ENCODE data around the gene RPS6KA2.

Gene RPS6KA2

DNA sequence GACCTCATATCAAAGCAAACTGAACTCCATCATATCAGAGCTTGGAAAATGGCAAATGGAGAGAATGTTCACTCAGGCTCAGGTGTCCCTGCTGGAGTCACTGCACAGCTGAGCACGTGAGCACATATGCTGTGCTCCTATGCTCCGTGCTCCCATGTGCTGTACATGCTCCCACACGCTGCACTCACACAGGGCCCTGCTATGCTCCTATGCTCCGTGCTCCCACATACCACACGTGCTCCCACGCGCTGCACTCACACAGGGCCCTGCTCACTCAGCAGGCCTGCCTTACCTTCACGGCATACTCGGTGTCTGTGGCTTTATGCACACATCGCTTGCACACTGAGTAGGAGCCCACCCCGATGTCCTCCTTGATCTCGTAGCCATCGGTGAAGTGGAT, 178.6 kb downstream of the RPS6KA2 start:
- DNase-seq (ENCODE audit: low read depth in 2 of 2), result no peak

DNA sequence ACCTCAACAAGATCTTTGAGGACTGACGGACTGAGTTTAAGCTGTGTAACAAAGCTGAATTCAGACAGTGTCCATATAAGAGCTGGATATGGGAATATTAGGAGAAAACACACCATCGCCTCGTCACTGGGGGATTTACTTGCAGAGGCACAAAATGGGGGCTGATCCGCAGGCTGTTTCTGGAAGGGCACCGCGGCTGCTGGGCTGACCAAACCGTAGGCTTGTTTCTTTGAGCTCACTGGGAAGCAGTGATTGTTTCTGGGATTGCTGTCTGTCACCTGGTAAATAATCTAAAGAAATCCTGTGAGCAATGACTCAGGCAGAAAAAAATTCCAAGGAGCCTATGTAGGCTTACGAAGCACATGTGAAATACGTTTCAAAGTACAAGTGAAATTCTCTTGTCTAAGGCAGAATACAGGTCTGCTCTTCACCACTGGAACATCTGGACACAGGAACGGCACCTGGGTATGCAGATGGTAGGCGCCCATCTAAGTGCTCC, 180.4 kb downstream of the RPS6KA2 start:
- DNase-seq (ENCODE audit: low read depth in 2 of 2), result no peak

DNA sequence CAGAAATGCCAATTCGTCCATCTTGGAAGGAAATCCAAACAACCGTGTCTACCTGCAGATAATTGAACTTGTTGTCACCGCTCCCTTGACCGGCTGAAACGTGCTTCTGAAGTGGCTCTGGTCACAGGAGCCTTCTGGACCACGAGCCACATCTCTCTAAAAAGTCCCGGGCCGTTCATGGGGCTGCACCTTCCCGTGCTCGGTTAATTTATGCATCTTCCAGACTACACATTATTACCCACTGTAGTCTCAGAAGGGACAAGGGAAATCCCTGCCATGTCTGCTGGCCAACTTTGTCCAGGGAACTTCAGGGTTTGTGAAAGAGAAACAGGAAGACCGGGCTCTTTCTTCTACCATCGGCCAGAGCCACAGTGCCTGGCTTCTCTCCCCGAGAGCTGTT, 180.9 kb downstream of the RPS6KA2 start:
- DNase-seq (ENCODE audit: low read depth in 2 of 2), result no peak

DNA sequence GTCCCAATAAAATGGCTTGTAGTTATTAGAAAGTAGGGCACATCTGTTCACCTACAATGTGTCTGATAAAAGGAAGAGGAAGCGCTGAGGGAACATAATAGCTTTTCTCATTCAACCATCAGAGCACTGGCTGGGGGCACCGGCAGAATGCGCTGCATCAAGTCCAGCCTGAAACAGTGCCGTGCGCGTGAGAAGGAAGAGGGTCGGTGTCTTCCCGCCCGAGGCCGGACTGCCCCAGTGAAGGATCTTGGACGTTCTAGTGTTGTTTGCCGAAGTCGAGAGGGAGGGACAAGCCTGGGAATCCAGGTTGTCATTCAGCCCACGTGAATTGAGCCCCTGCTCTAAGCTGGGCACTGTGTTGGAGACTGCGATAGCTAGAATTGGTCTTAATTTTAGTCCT, 182.6 kb downstream of the RPS6KA2 start:
- DNase-seq (ENCODE audit: low read depth in 2 of 2), result no peak

DNA sequence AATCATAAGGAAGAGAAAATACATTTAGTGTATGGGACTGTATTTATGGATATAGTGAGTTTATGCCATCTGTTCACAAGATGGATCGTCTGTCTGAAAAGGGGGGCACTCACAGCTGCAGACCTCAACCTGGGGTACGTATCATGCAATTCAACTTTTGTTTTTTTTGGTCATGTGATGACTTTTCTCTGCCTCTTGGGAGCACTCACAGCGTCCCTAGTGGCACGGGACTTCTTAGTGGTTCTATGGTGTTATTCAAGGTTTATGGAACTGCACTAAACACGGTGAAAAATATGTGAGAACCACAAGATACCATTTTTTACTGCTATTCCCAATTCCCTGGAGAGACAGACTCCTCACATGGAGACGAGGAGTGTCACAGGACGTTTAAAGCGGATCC, 183.9 kb downstream of the RPS6KA2 start:
- no peak for DNase-seq (ENCODE audit: low read depth in 2 of 2)

DNA sequence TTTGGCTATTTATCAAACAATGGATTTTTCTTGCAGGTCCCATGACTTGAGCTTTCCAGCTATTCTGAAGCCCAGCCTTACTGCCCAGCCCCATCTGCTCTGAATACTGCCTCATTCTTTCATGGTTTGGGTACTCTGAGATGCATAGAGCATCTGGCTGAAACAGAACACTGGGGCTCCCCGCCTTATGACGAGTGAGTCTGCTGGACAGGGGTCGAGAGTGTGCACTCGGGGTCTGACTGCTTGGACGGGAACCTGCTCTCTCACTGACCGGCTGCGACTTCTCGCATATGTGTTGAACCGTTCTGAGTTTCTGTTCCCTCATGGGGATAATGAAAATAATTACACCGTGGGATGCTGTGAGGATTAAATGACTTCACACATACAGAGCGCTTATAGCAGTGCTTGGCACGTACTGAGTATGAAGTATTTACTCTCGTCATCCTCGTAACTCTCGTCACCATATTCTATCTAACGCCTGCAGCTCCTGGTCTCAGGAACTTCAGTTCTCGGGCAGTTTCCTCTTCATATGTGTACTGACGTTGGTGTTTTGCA, 184.8 kb downstream of the RPS6KA2 start:
- no peak for DNase-seq (ENCODE audit: low read depth in 2 of 2)

DNA sequence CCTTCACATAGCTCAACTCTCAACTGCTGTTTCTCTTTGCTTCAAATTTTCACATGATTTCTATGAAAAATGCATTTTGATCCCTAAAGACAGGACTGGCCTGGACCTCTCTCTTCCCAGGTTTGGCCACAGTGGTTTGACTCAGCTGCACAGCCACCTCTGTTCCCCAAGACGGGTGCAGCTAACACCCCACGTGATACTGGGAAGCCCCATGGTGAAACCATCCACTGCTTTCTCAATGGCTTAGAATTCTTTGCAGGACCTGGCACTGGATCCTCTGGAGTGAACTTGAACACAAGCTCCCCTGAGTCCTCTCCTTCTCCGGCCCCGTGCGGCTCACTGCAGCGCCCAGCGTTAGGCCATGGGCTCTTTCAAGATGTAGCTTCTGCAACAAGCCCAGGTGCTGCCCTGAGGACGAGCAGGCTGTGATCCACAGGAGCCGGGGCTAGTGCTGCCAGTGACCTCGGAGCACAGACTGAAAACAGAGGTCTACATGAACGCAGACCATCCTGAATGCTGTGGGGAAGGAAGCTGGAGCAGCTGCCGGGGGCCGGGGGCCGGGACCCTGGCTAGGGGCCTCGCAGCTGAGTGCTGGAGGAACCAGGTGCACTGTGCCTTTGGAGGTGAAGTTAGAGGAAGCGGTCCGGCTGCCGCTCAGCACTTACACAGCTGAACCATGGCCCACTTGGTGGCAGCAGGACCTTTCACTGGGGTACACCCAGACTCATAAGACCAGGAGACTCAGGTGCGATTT, 185.5 kb downstream of the RPS6KA2 start:
- DNase-seq (ENCODE audit: low read depth in 2 of 2), result no peak

DNA sequence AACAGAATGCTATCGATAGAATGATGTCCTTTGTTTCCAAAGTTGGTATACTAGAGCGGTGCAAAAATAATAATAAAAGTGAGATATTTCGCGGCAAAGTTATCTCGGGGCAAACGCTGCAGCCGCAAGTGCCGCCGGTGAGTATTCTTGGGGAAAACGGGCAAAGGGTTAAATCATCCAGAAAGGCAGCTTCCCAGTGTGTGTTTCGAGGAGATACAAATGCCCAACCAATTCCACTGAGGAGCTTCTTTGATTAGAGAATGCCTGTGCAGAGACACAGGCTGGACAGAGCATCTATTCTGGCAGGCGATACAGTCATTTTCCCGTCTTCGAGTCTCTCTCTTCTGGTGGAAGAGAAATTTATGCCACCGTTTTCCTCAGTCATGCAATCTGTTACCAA, 186.3 kb downstream of the RPS6KA2 start:
- no peak for DNase-seq (ENCODE audit: low read depth in 2 of 2)

DNA sequence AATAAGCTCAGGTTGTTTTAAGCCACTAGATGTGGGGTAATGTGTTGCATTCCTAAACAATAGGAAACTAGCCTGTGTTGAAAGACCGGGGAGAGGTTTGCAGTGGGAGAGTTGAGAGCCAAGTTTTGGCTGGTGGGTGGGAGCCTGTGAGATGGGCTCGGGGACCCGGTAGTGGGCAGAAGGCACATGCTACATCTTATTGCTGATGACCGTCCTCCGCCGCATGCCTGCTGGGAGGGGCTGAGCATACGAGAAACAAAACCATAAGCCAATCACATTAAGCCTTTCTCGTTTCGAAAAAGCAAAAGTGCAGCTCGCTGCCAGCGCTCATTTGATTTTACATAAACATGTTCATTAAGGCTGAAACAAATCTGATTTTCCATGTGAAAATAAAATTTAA, 186.9 kb downstream of the RPS6KA2 start:
- DNase-seq (ENCODE audit: low read depth in 2 of 2), result no peak

DNA sequence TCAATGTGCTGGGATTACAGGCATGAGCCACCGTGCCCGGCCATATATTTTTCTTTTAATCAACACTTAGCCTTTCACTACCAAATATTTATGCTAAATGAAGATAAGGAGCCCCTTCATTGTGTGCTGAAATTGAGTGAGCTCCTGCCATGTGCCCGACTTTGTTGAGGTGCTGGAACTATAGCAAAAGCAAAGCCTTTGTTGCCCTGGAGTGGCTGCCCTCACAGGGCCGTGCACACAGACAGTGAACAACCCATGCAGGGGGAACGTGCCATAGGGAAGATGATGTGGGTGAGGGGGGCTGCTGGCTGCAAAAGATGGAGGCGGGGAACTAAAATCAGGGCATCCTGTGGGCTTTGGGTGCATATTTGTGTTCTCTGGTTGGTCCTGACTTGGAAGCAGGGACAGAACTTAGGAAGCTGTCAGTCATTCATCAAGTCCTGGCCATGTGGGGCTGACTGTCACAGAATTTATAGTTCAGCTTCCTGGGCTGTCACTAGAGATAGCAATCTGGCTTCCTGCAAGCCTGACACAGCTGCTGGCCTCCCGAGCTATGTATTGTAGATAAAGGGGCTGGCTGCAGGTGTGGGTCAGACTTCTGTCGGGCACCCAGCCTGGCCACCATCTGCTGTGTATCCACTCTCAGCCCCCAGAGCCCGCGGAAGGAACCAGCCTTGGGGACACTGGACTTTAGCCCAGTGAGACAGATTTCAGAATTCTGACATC, 187.5 kb downstream of the RPS6KA2 start:
- DNase-seq (ENCODE audit: low read depth in 2 of 2), result no peak

DNA sequence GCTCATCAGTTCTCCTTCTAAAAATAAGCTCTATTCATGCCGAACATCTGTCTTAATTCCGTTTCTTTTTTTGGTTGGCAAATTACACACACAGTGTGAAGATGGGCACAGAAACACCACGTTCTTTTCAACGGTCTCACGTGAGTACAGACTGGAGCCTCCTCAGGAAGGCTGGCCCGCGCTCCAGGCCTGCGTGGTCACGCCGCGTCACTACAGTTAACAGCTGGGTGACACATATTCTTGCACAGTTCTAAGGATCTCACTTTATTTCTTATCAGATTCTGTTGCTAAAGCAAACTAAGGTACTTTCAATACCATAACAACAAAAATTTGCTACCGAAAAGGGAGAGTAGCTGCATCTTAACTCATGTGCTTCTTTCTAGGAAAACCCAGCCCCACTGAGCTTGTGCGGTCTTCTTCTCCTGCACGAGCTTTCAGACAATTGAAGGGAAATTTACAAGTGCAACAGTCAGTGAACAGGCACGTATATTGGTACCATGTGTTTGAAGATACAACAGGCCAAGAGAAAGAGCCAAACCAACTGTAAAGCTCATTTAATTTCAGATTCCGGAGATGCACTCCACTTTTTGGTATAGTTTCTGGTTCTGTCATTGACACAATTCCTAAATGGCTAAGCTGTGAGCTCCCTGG, 188.7 kb downstream of the RPS6KA2 start:
- DNase-seq (ENCODE audit: low read depth in 2 of 2), result no peak

DNA sequence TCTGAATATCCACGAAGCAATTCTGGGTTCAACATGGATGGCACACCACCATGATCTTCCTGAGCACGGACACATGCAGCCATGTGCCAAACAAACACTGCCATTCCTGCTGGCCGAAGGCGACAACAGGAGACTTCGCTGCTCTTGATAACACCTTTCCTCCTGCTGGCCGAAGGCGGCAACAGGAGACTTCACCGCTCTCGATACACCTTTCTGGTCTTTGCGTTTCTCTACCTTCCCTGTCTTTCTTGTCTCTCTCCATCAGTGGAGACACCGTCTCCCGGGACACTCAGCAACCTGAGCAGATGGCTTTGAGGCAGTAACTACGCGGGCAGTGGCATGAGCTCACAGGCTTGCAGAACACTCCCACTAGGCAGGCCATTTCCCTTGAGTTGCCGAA, 189.4 kb downstream of the RPS6KA2 start:
- no peak for DNase-seq (ENCODE audit: low read depth in 2 of 2)

DNA sequence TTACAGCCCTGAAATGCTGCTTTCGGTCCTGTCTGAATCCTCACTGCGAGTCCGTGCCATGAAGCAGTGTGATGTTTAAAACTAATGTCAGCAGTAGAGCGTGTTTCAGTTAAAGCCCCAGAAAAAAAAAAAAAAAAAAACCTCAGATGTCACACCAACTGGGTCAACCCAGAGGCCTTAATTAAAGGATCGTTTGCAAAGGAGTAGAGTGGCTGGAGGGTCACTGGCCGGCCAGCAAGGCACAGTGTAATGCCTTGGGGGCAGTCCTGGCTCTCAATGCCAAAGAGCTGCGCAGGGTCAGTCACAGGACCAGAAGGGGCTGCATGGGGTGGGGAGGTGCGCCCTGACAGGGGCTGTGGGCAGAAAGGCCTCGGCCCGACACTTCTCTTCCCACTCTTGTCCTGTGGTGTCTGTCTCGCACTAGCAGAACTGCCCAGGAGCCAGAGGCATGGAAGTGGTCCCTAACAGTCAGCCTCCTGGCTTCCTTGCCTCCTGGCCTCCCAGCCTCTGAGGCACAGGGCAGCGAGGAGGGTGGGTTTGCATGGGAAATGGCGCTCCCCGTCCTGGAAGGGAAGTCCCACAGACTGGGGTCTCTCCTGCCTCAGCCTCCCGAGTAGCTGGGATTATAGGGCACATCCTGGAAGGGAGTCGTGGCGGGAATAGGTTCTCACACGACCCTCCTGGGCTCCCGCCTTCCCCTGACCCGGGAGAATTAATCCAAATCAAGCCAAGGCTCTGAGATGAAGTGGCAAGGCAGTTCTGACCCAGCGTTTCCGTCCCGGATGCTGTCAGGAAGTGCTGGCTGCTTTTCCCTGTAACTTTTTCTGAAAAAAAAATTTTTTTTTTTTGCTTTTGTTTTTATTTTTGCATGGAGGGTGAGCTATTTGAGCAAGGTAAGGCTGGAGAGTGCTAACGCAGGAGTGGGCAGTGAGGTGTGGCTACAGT, 190.6 kb downstream of the RPS6KA2 start:
- no peak for DNase-seq (ENCODE audit: low read depth in 2 of 2)

DNA sequence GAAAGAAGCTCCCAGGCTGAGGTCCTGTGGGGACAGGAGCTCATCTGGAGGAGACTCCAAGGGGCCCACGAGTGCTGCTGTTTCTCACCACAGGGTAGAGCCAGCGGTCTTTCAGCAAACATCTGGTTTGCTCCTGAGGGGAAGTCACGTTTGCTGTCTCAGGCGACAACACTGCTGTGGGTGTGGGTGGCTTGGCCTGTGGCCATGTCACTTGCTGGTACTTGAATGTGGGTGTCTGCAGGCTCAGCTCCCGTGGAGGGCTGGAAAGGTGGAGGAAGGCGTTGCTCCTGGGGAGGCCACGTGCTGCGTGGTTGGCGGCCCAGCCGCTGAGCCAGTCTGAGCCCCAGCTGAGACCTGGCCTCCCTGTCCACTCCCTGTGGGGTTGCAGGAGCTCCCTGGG, 191.5 kb downstream of the RPS6KA2 start:
- no peak for DNase-seq (ENCODE audit: low read depth in 2 of 2)

DNA sequence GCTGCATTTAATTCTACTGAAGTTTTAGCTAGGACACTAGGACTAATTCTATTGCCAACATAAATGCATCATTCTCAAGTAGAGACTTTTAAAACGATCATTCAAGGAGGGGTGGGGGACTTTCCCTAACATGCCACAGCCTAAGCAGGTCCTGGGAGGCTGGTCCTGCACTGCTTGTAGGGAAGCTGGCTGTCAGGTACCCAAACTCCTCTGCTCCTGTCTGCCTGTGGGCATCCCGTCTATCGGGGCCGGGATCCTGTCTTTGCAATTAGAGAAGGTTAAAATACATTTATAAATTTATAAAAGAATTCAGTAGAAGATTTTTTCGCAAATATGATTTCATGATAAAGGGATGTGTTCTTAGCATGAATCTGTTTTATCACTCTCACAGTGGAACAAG, 192.7 kb downstream of the RPS6KA2 start:
- DNase-seq (ENCODE audit: low read depth in 2 of 2), result no peak

DNA sequence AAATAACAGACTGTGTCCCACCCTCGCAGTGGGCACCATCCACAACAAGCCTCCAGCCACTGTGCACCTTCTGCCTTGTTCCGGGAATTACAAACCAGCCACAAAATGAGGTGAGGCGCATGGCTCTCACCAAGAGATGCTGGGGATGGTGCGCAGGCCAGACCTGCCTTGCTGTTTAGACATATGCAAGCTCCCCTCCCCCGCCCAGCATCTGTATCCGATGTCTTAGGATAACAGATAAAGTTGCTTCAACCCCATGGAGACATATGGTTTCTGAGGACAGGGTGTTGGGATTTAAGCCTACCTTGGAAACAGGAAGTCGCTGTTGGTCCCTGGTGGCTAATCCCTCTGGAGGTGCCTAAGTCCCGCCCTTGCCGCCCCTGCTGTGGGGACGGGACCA, 194.0 kb downstream of the RPS6KA2 start:
- DNase-seq (ENCODE audit: low read depth in 2 of 2), result no peak

DNA sequence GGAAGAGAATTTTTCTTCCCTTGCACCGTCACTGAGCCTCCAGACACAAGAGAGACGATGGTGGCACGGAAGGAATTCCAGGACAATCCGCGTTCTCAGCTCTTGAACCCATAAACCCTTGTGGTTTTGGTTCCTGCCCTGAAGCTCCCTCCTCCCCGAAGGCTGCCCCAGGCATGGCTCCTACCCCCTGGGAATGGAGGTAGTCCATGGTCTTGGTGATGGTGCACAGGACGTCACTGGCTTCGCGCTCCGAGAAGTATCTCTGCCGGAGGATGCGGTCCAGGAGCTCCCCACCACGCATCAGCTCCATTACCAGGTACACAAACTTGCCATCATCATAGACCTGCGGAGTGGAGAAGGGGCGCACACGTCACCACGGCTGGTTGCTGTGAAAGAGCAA, 196.8 kb downstream of the RPS6KA2 start:
- no peak for DNase-seq (ENCODE audit: low read depth in 2 of 2)

DNA sequence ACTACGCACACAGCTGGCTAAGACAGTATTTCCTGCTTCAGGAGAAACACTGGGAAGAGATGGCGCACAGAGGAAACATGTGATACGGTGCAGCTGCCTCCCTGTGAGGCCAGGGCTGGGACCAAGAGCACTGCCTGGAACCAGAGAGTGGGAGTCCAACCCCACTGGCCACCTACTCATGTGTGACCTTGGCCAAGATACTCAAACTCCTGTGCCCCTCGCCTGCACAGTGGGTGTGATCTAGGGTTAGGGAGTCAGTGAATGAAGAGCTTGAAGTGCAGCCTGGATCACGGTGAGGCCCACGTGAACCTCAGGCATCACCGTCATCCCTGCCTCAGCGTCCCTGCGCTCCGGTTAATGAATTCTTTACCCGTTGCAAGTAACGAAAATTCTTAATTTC, 202.6 kb downstream of the RPS6KA2 start:
- DNase-seq (ENCODE audit: low read depth in 2 of 2), result no peak

DNA sequence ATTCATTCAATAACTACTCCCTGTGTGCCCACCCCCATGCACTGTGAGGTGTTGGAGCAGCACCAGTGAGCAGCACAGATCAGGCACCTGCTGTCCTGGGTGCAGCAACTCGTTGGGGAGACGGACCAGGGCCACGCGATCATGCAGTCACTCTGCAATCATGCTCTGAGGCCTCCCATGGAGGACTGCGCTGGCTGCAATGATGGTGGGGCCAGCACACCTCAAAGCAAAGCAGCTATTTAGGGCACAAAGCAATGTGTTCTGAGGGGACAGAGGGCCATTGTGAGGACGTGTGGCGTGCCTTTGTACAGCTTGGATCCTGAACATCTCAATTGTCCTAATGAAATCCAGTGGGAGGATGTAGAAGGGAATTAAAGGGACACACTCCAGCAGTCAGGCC, 203.3 kb downstream of the RPS6KA2 start:
- no peak for DNase-seq (ENCODE audit: low read depth in 2 of 2)

DNA sequence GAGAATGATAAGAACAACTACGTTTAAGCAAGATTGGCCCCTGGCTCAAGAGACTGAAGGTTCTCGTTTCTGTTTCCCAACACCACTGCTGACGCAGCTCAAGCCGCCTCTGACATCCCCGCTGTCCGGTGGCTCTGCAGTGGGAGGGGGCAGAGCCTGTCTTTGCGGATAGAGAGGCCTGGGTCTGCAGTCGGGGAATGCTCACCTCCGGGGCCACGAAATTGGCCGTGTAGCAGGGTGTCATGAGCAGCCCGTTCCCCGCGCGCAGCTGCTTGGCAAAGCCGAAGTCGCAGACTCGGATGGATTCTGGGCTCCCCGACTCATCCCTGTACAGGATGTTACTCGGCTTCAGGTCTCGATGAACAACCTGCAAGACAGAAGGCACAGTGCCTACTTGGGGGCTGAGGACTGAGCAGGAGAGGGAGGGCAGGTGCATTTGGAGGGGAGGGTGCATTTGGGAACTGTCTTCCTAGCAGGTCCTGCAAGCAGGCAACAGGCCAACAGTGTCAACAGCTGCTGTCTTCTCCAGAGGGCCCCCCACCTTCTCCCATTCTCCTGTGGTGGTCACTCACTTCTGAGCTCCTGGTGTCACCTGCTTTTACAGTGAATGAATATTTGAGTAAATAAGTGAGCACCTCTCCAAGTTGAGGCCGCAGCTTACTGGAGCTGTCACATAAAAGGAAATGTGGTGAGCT, 203.9 kb downstream of the RPS6KA2 start:
- DNase-seq (ENCODE audit: low read depth in 2 of 2), result no peak
